ENCODE data around the gene PPP6R2.

The PPP6R2 gene

GRCh38 chr22:50294319-50294656 is 48.8 kb upstream of the PPP6R2 start:
- H3K79me2 ChIP-seq (ENCODE audit: insufficient read depth, low read length) = no peaks in the 10 kb centered on the region
- H3K36me3 ChIP-seq (ENCODE audit: insufficient read depth, low read length) = no peaks in the 10 kb centered on the region
- no peaks in the 10 kb centered on the region for H3K9me2 ChIP-seq (ENCODE audit: low read depth, low read length)
- 0 out of 2 replicates have a peak, but pooled peaks cover 3% of the 10 kb centered on the region for H3F3A ChIP-seq (ENCODE audit: insufficient read depth, low read length)
- no peak overlapping the region for H3K4me3 ChIP-seq (ENCODE audit: low read depth, low read length, poor library complexity, severe bottlenecking)
- H4K20me1 ChIP-seq (ENCODE audit: insufficient read depth, low read length) = no peaks in the 10 kb centered on the region
- H3K27me3 ChIP-seq (ENCODE audit: insufficient read depth, low read length) = peaks cover 22% of the 10 kb centered on the region
- H3K9ac ChIP-seq (ENCODE audit: low read length) = no peak overlapping the region
- no peaks in the 10 kb centered on the region for H3K9me3 ChIP-seq (ENCODE audit: low read length)
- H2AFZ ChIP-seq (ENCODE audit: low read length) = no peak overlapping the region
- no peak overlapping the region for H3K4me2 ChIP-seq (ENCODE audit: low read length)
- TF ChIP-seq EZH2 (IDR thresholded peaks at IDR 0.05; ENCODE audit: borderline replicate concordance, low read length) = no peak
- TF ChIP-seq, protein P1, sequence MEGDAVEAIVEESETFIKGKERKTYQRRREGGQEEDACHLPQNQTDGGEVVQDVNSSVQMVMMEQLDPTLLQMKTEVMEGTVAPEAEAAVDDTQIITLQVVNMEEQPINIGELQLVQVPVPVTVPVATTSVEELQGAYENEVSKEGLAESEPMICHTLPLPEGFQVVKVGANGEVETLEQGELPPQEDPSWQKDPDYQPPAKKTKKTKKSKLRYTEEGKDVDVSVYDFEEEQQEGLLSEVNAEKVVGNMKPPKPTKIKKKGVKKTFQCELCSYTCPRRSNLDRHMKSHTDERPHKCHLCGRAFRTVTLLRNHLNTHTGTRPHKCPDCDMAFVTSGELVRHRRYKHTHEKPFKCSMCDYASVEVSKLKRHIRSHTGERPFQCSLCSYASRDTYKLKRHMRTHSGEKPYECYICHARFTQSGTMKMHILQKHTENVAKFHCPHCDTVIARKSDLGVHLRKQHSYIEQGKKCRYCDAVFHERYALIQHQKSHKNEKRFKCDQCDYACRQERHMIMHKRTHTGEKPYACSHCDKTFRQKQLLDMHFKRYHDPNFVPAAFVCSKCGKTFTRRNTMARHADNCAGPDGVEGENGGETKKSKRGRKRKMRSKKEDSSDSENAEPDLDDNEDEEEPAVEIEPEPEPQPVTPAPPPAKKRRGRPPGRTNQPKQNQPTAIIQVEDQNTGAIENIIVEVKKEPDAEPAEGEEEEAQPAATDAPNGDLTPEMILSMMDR (IDR thresholded peaks at IDR 0.05; ENCODE audit: low read length) = no peak
- no peak overlapping the region for H3K27ac ChIP-seq (ENCODE audit: low read depth, low read length, poor library complexity, severe bottlenecking)
- H3K4me1 ChIP-seq (ENCODE audit: insufficient read depth, low read length, severe bottlenecking) = peaks cover 19% of the 10 kb centered on the region

DNA sequence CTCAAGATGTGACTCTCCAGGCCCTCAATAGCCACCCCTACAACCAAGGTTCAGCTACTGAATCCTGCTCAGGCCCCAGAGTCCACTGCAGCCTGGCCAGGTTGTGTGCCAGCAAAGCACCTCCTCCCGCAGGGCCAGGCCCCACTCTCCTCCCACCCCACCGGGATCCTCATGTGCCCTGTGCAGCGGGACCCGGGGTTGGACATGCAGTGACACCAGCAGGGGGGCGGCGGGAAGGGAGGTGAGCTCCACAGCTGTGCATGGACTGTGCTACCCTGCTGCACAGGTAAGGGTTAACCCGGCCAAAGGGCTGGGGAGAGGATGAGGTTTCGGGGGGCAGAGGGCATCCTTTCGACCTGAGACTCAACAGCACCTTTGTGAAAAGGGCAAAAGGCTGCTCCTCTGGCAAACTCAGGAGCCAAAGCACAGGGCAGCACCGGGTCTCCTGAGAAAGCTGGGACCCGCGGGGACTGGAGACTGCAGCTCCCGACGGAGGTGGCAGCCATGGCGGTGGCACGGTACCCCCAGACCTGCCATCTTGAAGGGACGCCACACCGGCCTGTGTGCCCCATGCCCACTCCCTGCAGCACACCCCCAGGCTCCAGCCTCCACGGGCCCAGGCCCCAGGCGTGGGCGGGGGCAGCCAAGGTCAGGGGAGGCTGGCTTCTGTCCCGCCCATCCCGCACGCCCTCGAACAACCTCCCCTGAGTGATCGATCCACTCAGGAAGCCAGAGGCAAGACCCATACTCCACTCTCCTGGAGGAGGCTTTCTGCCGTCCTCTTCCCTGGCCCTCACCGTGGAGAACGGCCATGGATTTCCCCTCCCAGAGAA is 46.3 kb upstream of the PPP6R2 start:
- TF ChIP-seq, protein P1 (IDR thresholded peaks at IDR 0.05; ENCODE audit: low read length) = no peak
- TF ChIP-seq EZH2 (IDR thresholded peaks at IDR 0.05; ENCODE audit: borderline replicate concordance, low read length) = no peak
- Histone ChIP-seq H3K27me3 (ENCODE audit: insufficient read depth, low read length) (peaks cover 23% of the 10 kb centered on the region), H3K4me2 (ENCODE audit: low read length) (no peak overlapping the region), H4K20me1 (ENCODE audit: insufficient read depth, low read length) (no peaks in the 10 kb centered on the region), H3K27ac (ENCODE audit: low read depth, low read length, poor library complexity, severe bottlenecking) (no peak overlapping the region), H3K36me3 (ENCODE audit: insufficient read depth, low read length) (no peaks in the 10 kb centered on the region), H3K79me2 (ENCODE audit: insufficient read depth, low read length) (no peaks in the 10 kb centered on the region), H3K9me3 (ENCODE audit: low read length) (no peaks in the 10 kb centered on the region), H2AFZ (ENCODE audit: low read length) (no peak overlapping the region), H3K4me3 (ENCODE audit: low read depth, low read length, poor library complexity, severe bottlenecking) (no peak overlapping the region), H3K9ac (ENCODE audit: low read length) (no peak overlapping the region), H3K4me1 (ENCODE audit: insufficient read depth, low read length, severe bottlenecking) (peaks cover 25% of the 10 kb centered on the region), H3K9me2 (ENCODE audit: low read depth, low read length) (no peaks in the 10 kb centered on the region), H3F3A (ENCODE audit: insufficient read depth, low read length) (0 out of 2 replicates have a peak, but pooled peaks cover 3% of the 10 kb centered on the region)

- H3K9ac ChIP-seq (ENCODE audit: low read length) = no peak overlapping the region
- peaks cover 24% of the 10 kb centered on the region for H3K27me3 ChIP-seq (ENCODE audit: insufficient read depth, low read length)
- H3K9me2 ChIP-seq (ENCODE audit: low read depth, low read length) = no peaks in the 10 kb centered on the region
- no peak overlapping the region for H3K4me3 ChIP-seq (ENCODE audit: low read depth, low read length, poor library complexity, severe bottlenecking)
- H3K79me2 ChIP-seq (ENCODE audit: insufficient read depth, low read length) = no peaks in the 10 kb centered on the region
- H3K4me2 ChIP-seq (ENCODE audit: low read length) = no peak overlapping the region
- no peak overlapping the region for H3K27ac ChIP-seq (ENCODE audit: low read depth, low read length, poor library complexity, severe bottlenecking)
- no peaks in the 10 kb centered on the region for H3K36me3 ChIP-seq (ENCODE audit: insufficient read depth, low read length)
- TF ChIP-seq EZH2 (IDR thresholded peaks at IDR 0.05; ENCODE audit: borderline replicate concordance, low read length) = no peak
- TF ChIP-seq, protein P1 (IDR thresholded peaks at IDR 0.05; ENCODE audit: low read length) = no peak
- peaks cover 17% of the 10 kb centered on the region for H3K4me1 ChIP-seq (ENCODE audit: insufficient read depth, low read length, severe bottlenecking)
- H4K20me1 ChIP-seq (ENCODE audit: insufficient read depth, low read length) = no peaks in the 10 kb centered on the region
- 0 out of 2 replicates have a peak, but pooled peaks cover 3% of the 10 kb centered on the region for H3F3A ChIP-seq (ENCODE audit: insufficient read depth, low read length)
- H2AFZ ChIP-seq (ENCODE audit: low read length) = no peak overlapping the region
- H3K9me3 ChIP-seq (ENCODE audit: low read length) = no peaks in the 10 kb centered on the region
Measured at GRCh38 chr22:50297510-50298265, 45.4 kb upstream of the PPP6R2 start.

Data from OCI-LY1 (cell line).